Spleen (tissue), 7 donors: Measurements from ENCODE around the gene CIDEC.

Experiments
- CTCF ChIP-seq, 11 experiments: fragments of 200-600 bp in 7 of 11; fragments of 450-650 bp in 4 of 11; sonication (generic) in 4 of 11; IDR thresholded peaks in 8 of 11; conservative IDR thresholded peaks in 3 of 11; 1 replicate in 7 of 11; 2 replicates in 4 of 11; pipeline versions ENCODE4 v1.4.0 to v1.8.0; 2016 to 2021; ENCODE audit warnings: antibody characterized with exemption in 11 of 11, inconsistent platforms in 4 of 11, mild to moderate bottlenecking in 1 of 11
- POLR2A ChIP-seq, 3 donors: fragments of 450-650 bp; IDR thresholded peaks; one replicate each; pipeline ENCODE4 v1.5.1; 2017; ENCODE audit warnings: antibody characterized with exemption in 3 of 3, mild to moderate bottlenecking in 1 of 3
- donor health status: DM: no; HTN: no; CAD: no; lungs with moderate emphysema.
- donor health status: DM: no; HTN: no; CAD: no.
- donor health status: DM: no; HTN: no; CAD: no.

DNA sequence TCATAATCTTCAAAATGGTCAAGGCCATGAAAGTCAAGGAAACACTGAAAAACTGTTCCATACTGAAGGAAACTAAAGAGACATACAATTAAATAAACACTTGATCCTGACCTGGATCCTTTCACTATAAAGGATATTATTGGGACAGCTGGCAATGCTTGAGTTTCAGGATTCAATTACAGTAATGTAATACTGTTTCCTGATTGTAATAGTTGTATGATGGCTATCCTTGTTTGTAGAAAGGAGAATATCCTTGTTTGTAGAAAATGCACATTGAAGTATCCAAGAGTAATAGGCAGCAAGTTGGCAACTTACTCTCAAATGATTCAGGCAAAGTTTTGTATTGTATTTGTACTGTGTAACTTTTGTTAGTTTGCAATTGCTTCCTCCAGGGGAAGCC lies 4.6 kb downstream of the CIDEC start:
- TF ChIP-seq CTCF (IDR thresholded peaks at IDR 0.05 in 8 of 11, conservative IDR thresholded peaks at IDR 0.05 in 3 of 11) (no peak), POLR2A (IDR thresholded peaks at IDR 0.05) (no peak)
